ENCODE measurements around the gene MESP1. TPM values are rescaled to one million over a fixed set of nuclear protein-coding genes. Genes with fewer than 3 reads are reported as not detected.

MESP1 gene
- total and polyA plus RNA-seq, 2 of the 8 experiments (the other 6 are each of a cell fraction or from before 2014, with no cell fraction given), result 0.15 to 0.23 TPM

- TF ChIP-seq BCL11A (IDR thresholded peaks at IDR 0.05; ENCODE audit: low read depth in 2 of 2, low read length in 2 of 2) (no peak), SIX5 (IDR thresholded peaks at IDR 0.05; ENCODE audit: low read depth, low read length) (no peak), RBBP5 (IDR thresholded peaks at IDR 0.05; ENCODE audit: borderline replicate concordance, low read depth, low read length) (no peak), KDM4A (IDR thresholded peaks at IDR 0.05; ENCODE audit: low read depth, low read length, severe bottlenecking) (no peak)
Observed at GRCh38 chr15:89770041-89770440, 19.0 kb upstream of the MESP1 start (continued).
